Subcutaneous adipose tissue (tissue), 4 donors: ENCODE data around the gene GPR39. TPM values are rescaled to one million over a fixed set of nuclear protein-coding genes. Genes with fewer than 3 reads are reported as not detected.

Source experiments
- CTCF ChIP-seq: fragments of 450-650 bp; IDR thresholded peaks from one replicate; pipeline ENCODE4 v1.5.1; 2016; ENCODE audit warnings: low read depth, mild to moderate bottlenecking, control low read depth, antibody characterized with exemption, moderate library complexity
- total RNA-seq, 4 donors: library from RNA; depleted of rRNA; stranded (reverse); fragments of >200 nt; gene quantifications; one replicate each; pipeline ENCODE4 v1.1.0, GENCODE V29; 2016

Gene GPR39
- total RNA-seq, 4 donors from 2014 or later, result 0.34 to 1.5 (median 0.66) TPM; not detected in 1

GRCh38 chr2:132392879-132393278, 23.7 kb upstream of the GPR39 start:
- TF ChIP-seq CTCF, result no peak

- TF ChIP-seq CTCF, result no peak
Observed at GRCh38 chr2:132400169-132400900, 16.3 kb upstream of the GPR39 start.

- TF ChIP-seq CTCF, result no peak
Observed at GRCh38 chr2:132400901-132401240, 15.7 kb upstream of the GPR39 start.

- TF ChIP-seq CTCF, result no peak
Observed at GRCh38 chr2:132401326-132401725, 15.3 kb upstream of the GPR39 start.

- TF ChIP-seq CTCF, result no peak
Observed at GRCh38 chr2:132403146-132403545, 13.5 kb upstream of the GPR39 start.

GRCh38 chr2:132404056-132404455, 12.5 kb upstream of the GPR39 start:
- TF ChIP-seq CTCF, result no peak

- no peak for TF ChIP-seq CTCF
Observed at GRCh38 chr2:132407784-132408183, 8.8 kb upstream of the GPR39 start.
